Measurements from ENCODE around the gene SH3BGR.

DNA sequence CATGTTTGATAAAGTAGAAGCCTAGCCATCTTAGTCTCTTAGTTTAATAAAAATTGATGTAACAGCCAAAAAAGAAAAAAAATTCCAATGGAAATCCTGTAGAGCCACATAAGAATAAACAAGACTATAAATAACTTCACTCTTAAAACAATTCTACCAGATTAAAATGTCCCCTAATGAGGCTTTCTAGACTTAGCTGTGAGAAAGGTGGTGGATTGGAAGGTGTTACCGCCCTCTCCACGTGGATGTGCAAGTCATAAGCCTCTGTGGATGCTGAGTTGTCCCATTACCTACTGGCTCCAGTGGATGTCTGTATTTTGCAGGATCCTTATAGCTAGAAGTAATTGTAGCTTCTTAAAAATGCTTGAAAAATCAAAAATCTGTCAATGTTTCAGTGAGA, 20.8 kb upstream of the SH3BGR start:
- TF ChIP-seq POLR2A (IDR thresholded peaks at IDR 0.05) = no peak
- TF ChIP-seq CTCF (IDR thresholded peaks at IDR 0.05) = no peak

All from right lobe of liver (tissue), 4 donors.